Stomach (tissue), 9 donors: ENCODE data around the gene BLCAP. TPM values are rescaled to one million over a fixed set of nuclear protein-coding genes. Genes with fewer than 3 reads are reported as not detected.
"Not testable (repeated sequence)": the region's sequence is repeated elsewhere in the genome, so short reads cannot be mapped to it uniquely, and the experiment has no call there.

ENCODE experiments used
- DNase-seq, 2 donors: peaks; one replicate each; pipeline versions ENCODE4 v3.0.0 to v3.0.0-alpha.2; 2013 to 2019
- H3K27ac ChIP-seq, 5 donors: fragments of 200-600 bp in 4 of 5; sonication (generic) in 4 of 5; one replicate each; pipeline ENCODE4 v1.5.1; 2013 to 2019; ENCODE audit warnings: mild to moderate bottlenecking in 1 of 5, moderate library complexity in 1 of 5
- H3K27me3 ChIP-seq, 3 donors: fragments of 200-600 bp; sonication (generic); one replicate each; pipeline ENCODE4 v1.5.1; 2017 to 2019; ENCODE audit warnings: mixed run types in 1 of 3
- H3K36me3 ChIP-seq, 4 donors: fragments of 200-600 bp; sonication (generic); 1 replicate in 3 of 4; 2 replicates in 1 of 4; pipeline ENCODE4 v1.5.1; 2016 to 2019
- H3K4me1 ChIP-seq, 4 donors: fragments of 200-600 bp; sonication (generic); one replicate each; pipeline ENCODE4 v1.5.1; 2016 to 2019
- H3K4me3 ChIP-seq, 4 donors: fragments of 200-600 bp; sonication (generic) in 3 of 4; one replicate each; pipeline ENCODE4 v1.5.1; 2016 to 2019; ENCODE audit warnings: mild to moderate bottlenecking in 1 of 4
- H3K9me3 ChIP-seq, 4 donors: fragments of 200-600 bp; sonication (generic); one replicate each; pipeline ENCODE4 v1.5.1; 2016 to 2019
- CTCF ChIP-seq, 7 experiments: fragments of 450-650 bp in 4 of 7; fragments of 200-600 bp in 3 of 7; sonication (generic) in 3 of 7; IDR thresholded peaks; one replicate each; pipeline ENCODE4 v1.5.1; 2016 to 2019; ENCODE audit warnings: antibody characterized with exemption in 7 of 7, control low read depth in 2 of 7, mild to moderate bottlenecking in 1 of 7
- EP300 ChIP-seq: sonication (generic); formaldehyde crosslinking; IDR thresholded peaks from one replicate; pipeline ENCODE4 v1.6.1; 2017; ENCODE audit warnings: antibody characterized with exemption
- POLR2A ChIP-seq, 4 donors: fragments of 450-650 bp; IDR thresholded peaks; one replicate each; pipeline ENCODE4 v1.6.1; 2016; ENCODE audit warnings: antibody characterized with exemption in 4 of 4, control low read depth in 2 of 4, mild to moderate bottlenecking in 1 of 4, moderate library complexity in 1 of 4
- POLR2AphosphoS5 ChIP-seq, 3 donors: sonication (generic); formaldehyde crosslinking; IDR thresholded peaks; one replicate each; pipeline ENCODE4 v1.6.1; 2016; ENCODE audit warnings: antibody characterized with exemption in 3 of 3
- WGBS, 5 donors: extraction: QIAGEN DNeasy Blood & Tissue Kit in 3 of 5; methylation state at CpG; one replicate each; pipeline versions ENCODE4 v1.1.5 to v1.1.7; 2013 to 2018; 5-methylcytosine and 5-hydroxymethylcytosine counted together
- intact Hi-C: fragments of 100-400 bp; cut with DNase I; formaldehyde crosslinking; loops from one replicate; pipeline ENCODE4 v1.15.1; 2023; ENCODE audit warnings: low total_unique reads
- polyA plus RNA-seq, 3 donors: library from polyadenylated mRNA; stranded (reverse); fragments of 200-250 nt; gene quantifications; one replicate each; pipeline ENCODE4 v1.2.3, GENCODE V29; 2013
- total RNA-seq, 5 donors: library from RNA; depleted of rRNA; stranded (reverse); fragments of >200 nt; gene quantifications; one replicate each; pipeline versions ENCODE4 v1.1.0 to v1.2.3, GENCODE V29; 2014 to 2016
- donor health status: healthy with polysubstance abuse.
- donor health status: Bipolar disorder and iron deficiency.
- donor health status: healthy.

Gene BLCAP
- total and polyA plus RNA-seq, 8 donors: 12.5 to 84.4 (median 46.6) TPM

DNA sequence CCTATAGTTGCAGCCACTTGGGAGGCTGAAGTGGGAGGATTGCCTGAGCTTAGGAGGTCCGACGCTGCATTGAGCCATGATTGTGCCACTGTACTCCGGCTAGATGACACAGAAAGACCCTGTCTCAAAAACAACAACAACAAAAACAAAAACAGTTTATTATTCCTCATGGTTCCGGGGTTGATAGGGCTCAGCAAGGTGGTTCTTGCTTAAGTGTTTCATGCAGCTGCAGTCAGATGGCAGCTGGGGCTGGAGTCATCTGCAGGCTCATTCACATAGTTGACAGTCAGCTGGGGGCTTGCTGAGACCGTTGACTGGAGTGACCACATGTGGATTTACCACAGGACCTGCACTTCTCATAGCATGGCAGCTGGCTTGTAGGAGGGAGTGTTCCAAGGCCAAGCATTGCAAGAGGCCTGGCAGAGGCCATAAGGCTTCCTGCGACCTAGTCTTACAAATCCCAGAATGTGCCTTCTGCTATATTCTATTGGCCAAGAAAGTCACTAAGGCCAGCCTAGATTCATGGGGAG is 35.5 kb downstream of the BLCAP start:
- TF ChIP-seq POLR2AphosphoS5 (IDR thresholded peaks at IDR 0.05) (no peak), POLR2A (IDR thresholded peaks at IDR 0.05) (no peak), CTCF (IDR thresholded peaks at IDR 0.05) (no peak), EP300 (no peak)
- Histone ChIP-seq H3K4me3 (no peak overlapping the region), H3K9me3 (no peaks in the 10 kb centered on the region), H3K27ac (no peak overlapping the region), H3K36me3 (peaks cover 0 to 10% (median 6%) of the 10 kb centered on the region in 4 donors), H3K27me3 (no peaks in the 10 kb centered on the region), H3K4me1 (no peaks in the 10 kb centered on the region)
- 85 to 94% (median 93%) methylated on average over 6 of the region's 6 CpGs for WGBS, 5 donors
- intact Hi-C loops: no loop called here
- DNase-seq: no peak

DNA sequence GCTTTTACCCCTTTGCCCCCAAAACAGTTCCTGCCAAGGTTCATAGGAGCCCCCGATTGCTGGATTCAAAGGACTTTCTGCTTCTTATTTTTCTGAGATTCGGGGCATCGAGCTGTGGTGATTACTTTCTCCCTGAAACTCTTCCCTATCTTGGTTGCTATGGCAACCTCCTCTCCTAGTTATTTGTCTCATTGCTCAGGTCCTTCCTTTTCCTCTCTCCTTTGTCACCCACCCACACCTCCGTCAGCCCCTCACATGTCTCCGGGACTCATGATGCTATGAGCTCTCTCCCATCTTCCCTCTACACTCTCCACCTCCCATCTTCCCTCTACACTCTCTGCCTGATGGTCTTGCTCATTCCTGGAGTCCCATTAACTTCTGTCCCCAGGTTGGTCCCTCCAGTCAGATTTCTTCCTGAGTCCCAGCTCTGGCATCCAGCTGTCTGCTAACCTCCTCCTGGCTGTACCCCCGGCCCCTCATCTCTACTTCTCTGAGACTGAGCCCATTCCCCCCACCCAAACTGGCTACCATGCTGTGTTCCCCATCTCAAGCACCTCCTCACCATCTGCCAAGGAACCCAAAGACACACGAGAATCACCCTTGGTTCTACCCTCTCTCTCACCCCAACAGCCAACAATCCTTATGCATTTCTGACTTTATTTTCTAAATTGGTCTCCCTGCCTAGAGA is 36.9 kb downstream of the BLCAP start:
- TF ChIP-seq EP300: no peak
- no peak for TF ChIP-seq CTCF (IDR thresholded peaks at IDR 0.05)
- no peak for TF ChIP-seq POLR2AphosphoS5 (IDR thresholded peaks at IDR 0.05)
- TF ChIP-seq POLR2A (IDR thresholded peaks at IDR 0.05): no peak
- Histone ChIP-seq H3K4me3 (no peak overlapping the region), H3K9me3 (no peaks in the 10 kb centered on the region), H3K4me1 (no peaks in the 10 kb centered on the region), H3K27ac (no peak overlapping the region), H3K36me3 (peaks cover 0 to 10% (median 6%) of the 10 kb centered on the region in 4 donors), H3K27me3 (no peaks in the 10 kb centered on the region)
- WGBS, 5 donors: 69 to 75% (median 74%) methylated on average over 7 of the region's 7 CpGs
- no peak for DNase-seq
- intact Hi-C loops: no loop called here

DNA sequence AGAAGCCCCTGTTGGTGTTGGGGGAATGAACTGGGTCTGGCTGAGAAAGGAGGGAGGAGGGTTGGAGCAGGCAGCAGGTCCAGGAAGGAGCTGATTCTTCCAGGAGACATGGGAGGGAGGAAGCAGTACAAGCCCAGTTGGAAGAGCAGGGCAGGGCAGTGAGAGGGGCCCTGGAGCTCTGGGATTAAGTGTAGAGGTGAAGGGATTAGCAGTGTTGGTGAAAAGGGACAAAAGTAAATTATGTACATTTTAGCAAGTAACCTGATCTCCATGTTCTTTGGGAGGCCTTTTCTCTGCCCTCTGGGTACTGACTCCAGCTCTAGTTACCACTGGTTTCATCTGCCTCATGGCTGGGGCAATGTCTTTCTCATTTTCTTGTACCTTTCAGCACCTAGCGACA is 41.5 kb downstream of the BLCAP start:
- H3K4me1 ChIP-seq, H3K4me3 ChIP-seq, DNase-seq, intact Hi-C loops, H3K27me3 ChIP-seq, H3K9me3 ChIP-seq, H3K27ac ChIP-seq, H3K36me3 ChIP-seq: not testable (repeated sequence)
- WGBS, 5 donors: 85 to 96% (median 92%) methylated on average over 1 of the region's 1 CpG

DNA sequence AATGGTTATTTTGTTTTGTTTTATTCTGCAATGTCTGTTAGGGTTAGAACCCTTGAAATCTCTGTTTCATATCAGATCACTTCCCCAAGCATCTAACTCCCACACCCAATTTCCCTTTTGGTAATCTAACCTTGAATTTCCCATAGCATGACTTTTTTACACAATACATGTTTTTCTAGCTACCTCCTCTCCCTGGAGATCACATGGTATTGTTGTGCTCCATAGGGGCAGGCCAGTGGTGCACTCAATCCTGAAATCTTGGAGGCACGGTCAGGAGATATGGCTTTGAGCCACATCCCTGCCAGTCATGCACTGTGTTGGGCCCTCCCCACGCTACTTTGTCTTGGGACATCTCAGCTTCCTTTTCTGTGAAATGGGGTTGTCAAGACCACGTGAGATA is 43.3 kb downstream of the BLCAP start:
- TF ChIP-seq CTCF (IDR thresholded peaks at IDR 0.05) (no peak), POLR2A (IDR thresholded peaks at IDR 0.05) (no peak), EP300 (no peak), POLR2AphosphoS5 (IDR thresholded peaks at IDR 0.05) (no peak)

GRCh38 chr20:37481610-37482009 is 46.1 kb downstream of the BLCAP start:
- intact Hi-C loops: no loop called here
- Histone ChIP-seq H3K9me3 (no peaks in the 10 kb centered on the region), H3K4me3 (no peak overlapping the region), H3K27me3 (peaks cover 0 to 5% (median 0%) of the 10 kb centered on the region in 3 donors), H3K36me3 (no peaks in the 10 kb centered on the region), H3K4me1 (no peaks in the 10 kb centered on the region), H3K27ac (no peak overlapping the region)
- WGBS, 5 donors: 78 to 88% (median 86%) methylated on average over 5 of the region's 5 CpGs
- no peak for DNase-seq
- TF ChIP-seq POLR2AphosphoS5 (IDR thresholded peaks at IDR 0.05) (no peak), POLR2A (IDR thresholded peaks at IDR 0.05) (no peak), CTCF (IDR thresholded peaks at IDR 0.05) (no peak), EP300 (no peak)

More for the DNA sequence above, 43.3 kb downstream of the BLCAP start:
- intact Hi-C loops: no loop called here
- Histone ChIP-seq H3K36me3 (no peaks in the 10 kb centered on the region), H3K4me1 (no peaks in the 10 kb centered on the region), H3K27ac (no peak overlapping the region), H3K4me3 (no peak overlapping the region), H3K27me3 (no peaks in the 10 kb centered on the region), H3K9me3 (no peaks in the 10 kb centered on the region)
- DNase-seq: no peak
- WGBS, 5 donors: 30 to 52% (median 39%) methylated on average over 3 of the region's 3 CpGs
